HepG2 (cell line): ENCODE measurements around the gene MAP2K7. TPM values are rescaled to one million over a fixed set of nuclear protein-coding genes. Genes with fewer than 3 reads are reported as not detected.

Experiments
- EZH2 ChIP-seq: conservative IDR thresholded peaks from 2 replicates; pipeline ENCODE4 v1.6.1; 2012; ENCODE audit warnings: mild to moderate bottlenecking, low read depth, low read length, moderate library complexity
- FOSL1 ChIP-seq: sonication (generic); formaldehyde crosslinking; IDR thresholded peaks from 2 replicates; pipeline ENCODE4 v1.9.0; 2021; ENCODE audit warnings: missing genetic modification reagents, borderline replicate concordance
- FOXJ3 ChIP-seq: sonication (generic); formaldehyde crosslinking; IDR thresholded peaks from 2 replicates; pipeline ENCODE4 v1.4.0; 2020; ENCODE audit warnings: missing genetic modification reagents, mild to moderate bottlenecking, borderline replicate concordance
- GATAD1 ChIP-seq: IDR thresholded peaks from 2 replicates; pipeline ENCODE4 v1.6.1; 2016; ENCODE audit warnings: missing genetic modification reagents, missing compliant biosample characterization
- HNF4A ChIP-seq: sonication (generic); formaldehyde crosslinking; IDR thresholded peaks from 2 replicates; pipeline ENCODE4 v1.4.0; 2020; ENCODE audit warnings: missing genetic modification reagents
- KDM5B ChIP-seq: sonication (generic); formaldehyde crosslinking; IDR thresholded peaks from 2 replicates; pipeline ENCODE4 v1.4.0; 2020; ENCODE audit warnings: missing genetic modification reagents, mild to moderate bottlenecking, borderline replicate concordance
- KLF12 ChIP-seq: sonication (generic); formaldehyde crosslinking; IDR thresholded peaks from 2 replicates; pipeline ENCODE4 v1.4.0; 2020; ENCODE audit warnings: missing genetic modification reagents, borderline replicate concordance
- MYNN ChIP-seq: sonication (generic); formaldehyde crosslinking; IDR thresholded peaks from 2 replicates; pipeline ENCODE4 v1.4.0; 2020; ENCODE audit warnings: mild to moderate bottlenecking, low read depth, missing genetic modification reagents
- NRL ChIP-seq: sonication (generic); formaldehyde crosslinking; IDR thresholded peaks from 2 replicates; pipeline ENCODE4 v1.5.0; 2020; ENCODE audit warnings: missing genetic modification reagents, mild to moderate bottlenecking, moderate library complexity, borderline replicate concordance
- RBFOX2 ChIP-seq: fragments of 200-400 bp; formaldehyde crosslinking; IDR thresholded peaks from 2 replicates; pipeline ENCODE4 v1.6.1; 2017; ENCODE audit warnings: low read depth, mild to moderate bottlenecking, low read length
- SAP130 ChIP-seq: IDR thresholded peaks from 2 replicates; pipeline ENCODE4 v1.6.1; 2016; ENCODE audit warnings: low read depth
- SMYD3 ChIP-seq: sonication (generic); formaldehyde crosslinking; IDR thresholded peaks from 2 replicates; pipeline ENCODE4 v1.8.1; 2023; ENCODE audit warnings: mild to moderate bottlenecking, missing genetic modification reagents
- SRSF9 ChIP-seq: fragments of 200-400 bp; formaldehyde crosslinking; IDR thresholded peaks from 2 replicates; pipeline ENCODE4 v1.6.1; 2018; ENCODE audit warnings: borderline replicate concordance, mild to moderate bottlenecking, low read depth, low read length; ENCODE audit not compliant: insufficient read depth, poor library complexity, severe bottlenecking
- STAG1 ChIP-seq: sonication (generic); formaldehyde crosslinking; IDR thresholded peaks from 2 replicates; pipeline ENCODE4 v1.4.0; 2020; ENCODE audit warnings: missing genetic modification reagents
- ZFP41 ChIP-seq: sonication (generic); formaldehyde crosslinking; IDR thresholded peaks from 2 replicates; pipeline ENCODE4 v1.4.0; 2020; ENCODE audit warnings: mild to moderate bottlenecking, missing genetic modification reagents, borderline replicate concordance
- ZNF33B ChIP-seq: sonication (generic); formaldehyde crosslinking; IDR thresholded peaks from 2 replicates; pipeline ENCODE4 v1.5.1; 2020; ENCODE audit warnings: mild to moderate bottlenecking, missing genetic modification reagents
- polyA plus RNA-seq, 8 experiments: library from polyadenylated mRNA; depleted of rRNA in 3 of 8; stranded (reverse) in 7 of 8; unstranded in 1 of 8; fragments of >200 nt; fragmentation: Illumina TruSeq in 4 of 8; extraction: Trizol in 4 of 8; gene quantifications; 2 replicates each; pipeline versions ENCODE4 v1.2.1 to v1.2.3, GENCODE V29; 2011 to 2016; ENCODE audit warnings: low read depth in 4 of 8, missing spikeins in 1 of 8, mixed read lengths in 1 of 8; ENCODE audit not compliant: insufficient read depth in 1 of 8
- total RNA-seq, 5 experiments: library from RNA; depleted of rRNA; stranded (reverse); fragments of >200 nt; fragmentation: Illumina TruSeq; extraction: Trizol; gene quantifications; 2 replicates each; pipeline ENCODE4 v1.2.3, GENCODE V29; 2016; ENCODE audit warnings: low read depth in 1 of 5
- TF ChIP-seq, protein P1 (sequence below): sonication (generic); formaldehyde crosslinking; IDR thresholded peaks from 2 replicates; pipeline ENCODE4 v1.4.0; 2020; ENCODE audit warnings: missing genetic modification reagents
- TF ChIP-seq, protein P2 (sequence below): sonication (generic); formaldehyde crosslinking; IDR thresholded peaks from 2 replicates; pipeline ENCODE4 v1.4.0; 2020; ENCODE audit warnings: missing genetic modification reagents
- TF ChIP-seq, protein P3 (sequence below): sonication (generic); formaldehyde crosslinking; IDR thresholded peaks from 2 replicates; pipeline ENCODE4 v1.5.0; 2020; ENCODE audit warnings: missing genetic modification reagents
- TF ChIP-seq, protein P4 (sequence below): sonication (generic); formaldehyde crosslinking; IDR thresholded peaks from 2 replicates; pipeline ENCODE4 v1.4.0; 2020; ENCODE audit warnings: missing genetic modification reagents, low read depth, mild to moderate bottlenecking, borderline replicate concordance
- TF ChIP-seq, protein P5 (sequence below): sonication (generic); formaldehyde crosslinking; IDR thresholded peaks from 2 replicates; pipeline ENCODE4 v1.4.0; 2020; ENCODE audit warnings: missing genetic modification reagents

Gene MAP2K7
- total and polyA plus RNA-seq, 2 of the 13 experiments (the other 11 are each of a cell fraction or from before 2014, with no cell fraction given), result 9.0 to 10.8 TPM

DNA sequence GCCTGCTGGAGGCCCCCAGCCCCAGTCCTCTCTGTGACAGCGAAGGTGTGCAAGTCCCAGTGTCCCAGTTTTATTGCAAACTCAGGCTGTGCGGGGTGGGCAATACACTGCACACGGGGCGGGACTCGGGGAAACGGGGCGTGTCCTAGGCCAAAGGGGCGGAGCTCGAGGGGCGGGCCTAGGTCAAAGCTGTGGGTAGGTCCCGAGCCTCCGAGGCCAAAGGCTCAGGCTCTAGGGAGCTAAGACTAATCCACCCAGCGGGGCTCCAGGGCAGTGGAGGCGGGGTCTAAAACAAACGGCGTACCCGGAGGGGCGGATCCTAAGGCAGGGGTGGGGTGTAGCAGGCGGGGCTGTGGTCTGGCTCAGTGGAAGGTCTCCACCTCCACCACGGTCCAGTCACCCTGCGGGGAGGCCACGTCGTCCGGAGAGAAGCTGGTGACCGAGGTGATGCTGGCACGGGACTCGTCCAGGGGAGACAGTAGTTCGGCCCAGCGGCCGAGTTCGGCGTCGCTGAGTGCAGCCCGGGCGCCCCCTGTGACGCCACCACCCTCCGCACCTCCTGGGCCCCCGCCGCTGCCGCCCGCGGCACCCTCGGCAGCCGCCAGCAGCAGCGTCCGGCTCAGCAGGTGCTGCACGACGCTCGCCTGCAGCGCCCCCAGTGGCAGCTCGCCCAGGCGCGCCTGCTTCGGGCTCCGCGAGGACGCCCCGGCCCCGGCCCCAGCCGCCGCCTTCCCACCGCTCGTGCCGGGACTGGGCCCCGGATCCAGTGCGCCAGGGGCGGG, 34.8 kb upstream of the MAP2K7 start (continued):
- TF ChIP-seq, protein P1, sequence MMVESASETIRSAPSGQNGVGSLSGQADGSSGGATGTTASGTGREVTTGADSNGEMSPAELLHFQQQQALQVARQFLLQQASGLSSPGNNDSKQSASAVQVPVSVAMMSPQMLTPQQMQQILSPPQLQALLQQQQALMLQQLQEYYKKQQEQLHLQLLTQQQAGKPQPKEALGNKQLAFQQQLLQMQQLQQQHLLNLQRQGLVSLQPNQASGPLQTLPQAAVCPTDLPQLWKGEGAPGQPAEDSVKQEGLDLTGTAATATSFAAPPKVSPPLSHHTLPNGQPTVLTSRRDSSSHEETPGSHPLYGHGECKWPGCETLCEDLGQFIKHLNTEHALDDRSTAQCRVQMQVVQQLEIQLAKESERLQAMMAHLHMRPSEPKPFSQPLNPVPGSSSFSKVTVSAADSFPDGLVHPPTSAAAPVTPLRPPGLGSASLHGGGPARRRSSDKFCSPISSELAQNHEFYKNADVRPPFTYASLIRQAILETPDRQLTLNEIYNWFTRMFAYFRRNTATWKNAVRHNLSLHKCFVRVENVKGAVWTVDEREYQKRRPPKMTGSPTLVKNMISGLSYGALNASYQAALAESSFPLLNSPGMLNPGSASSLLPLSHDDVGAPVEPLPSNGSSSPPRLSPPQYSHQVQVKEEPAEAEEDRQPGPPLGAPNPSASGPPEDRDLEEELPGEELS, result peak; percentile 32; the same call in 1 of the 2 replicates
- no peak for TF ChIP-seq SRSF9
- TF ChIP-seq KDM5B, result no peak; the same call in 1 of the 2 replicates
- TF ChIP-seq NRL, result peak; percentile 71; the same call in 1 of the 2 replicates
- peak; percentile 38 for TF ChIP-seq STAG1 (CRISPR knock-in tag)
- TF ChIP-seq, protein P2, sequence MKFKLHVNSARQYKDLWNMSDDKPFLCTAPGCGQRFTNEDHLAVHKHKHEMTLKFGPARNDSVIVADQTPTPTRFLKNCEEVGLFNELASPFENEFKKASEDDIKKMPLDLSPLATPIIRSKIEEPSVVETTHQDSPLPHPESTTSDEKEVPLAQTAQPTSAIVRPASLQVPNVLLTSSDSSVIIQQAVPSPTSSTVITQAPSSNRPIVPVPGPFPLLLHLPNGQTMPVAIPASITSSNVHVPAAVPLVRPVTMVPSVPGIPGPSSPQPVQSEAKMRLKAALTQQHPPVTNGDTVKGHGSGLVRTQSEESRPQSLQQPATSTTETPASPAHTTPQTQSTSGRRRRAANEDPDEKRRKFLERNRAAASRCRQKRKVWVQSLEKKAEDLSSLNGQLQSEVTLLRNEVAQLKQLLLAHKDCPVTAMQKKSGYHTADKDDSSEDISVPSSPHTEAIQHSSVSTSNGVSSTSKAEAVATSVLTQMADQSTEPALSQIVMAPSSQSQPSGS (CRISPR knock-in tag), result no peak
- TF ChIP-seq EZH2, result no peak
- TF ChIP-seq, protein P3, sequence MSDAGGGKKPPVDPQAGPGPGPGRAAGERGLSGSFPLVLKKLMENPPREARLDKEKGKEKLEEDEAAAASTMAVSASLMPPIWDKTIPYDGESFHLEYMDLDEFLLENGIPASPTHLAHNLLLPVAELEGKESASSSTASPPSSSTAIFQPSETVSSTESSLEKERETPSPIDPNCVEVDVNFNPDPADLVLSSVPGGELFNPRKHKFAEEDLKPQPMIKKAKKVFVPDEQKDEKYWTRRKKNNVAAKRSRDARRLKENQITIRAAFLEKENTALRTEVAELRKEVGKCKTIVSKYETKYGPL (CRISPR knock-in tag), result no peak
- TF ChIP-seq, protein P4, sequence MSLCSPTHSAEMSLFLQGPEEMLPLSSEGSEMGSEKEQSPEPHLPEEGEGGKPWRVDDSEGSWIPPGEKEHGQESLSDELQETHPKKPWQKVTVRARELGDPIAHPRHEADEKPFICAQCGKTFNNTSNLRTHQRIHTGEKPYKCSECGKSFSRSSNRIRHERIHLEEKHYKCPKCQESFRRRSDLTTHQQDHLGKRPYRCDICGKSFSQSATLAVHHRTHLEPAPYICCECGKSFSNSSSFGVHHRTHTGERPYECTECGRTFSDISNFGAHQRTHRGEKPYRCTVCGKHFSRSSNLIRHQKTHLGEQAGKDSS (CRISPR knock-in tag), result no peak
- TF ChIP-seq, protein P5, sequence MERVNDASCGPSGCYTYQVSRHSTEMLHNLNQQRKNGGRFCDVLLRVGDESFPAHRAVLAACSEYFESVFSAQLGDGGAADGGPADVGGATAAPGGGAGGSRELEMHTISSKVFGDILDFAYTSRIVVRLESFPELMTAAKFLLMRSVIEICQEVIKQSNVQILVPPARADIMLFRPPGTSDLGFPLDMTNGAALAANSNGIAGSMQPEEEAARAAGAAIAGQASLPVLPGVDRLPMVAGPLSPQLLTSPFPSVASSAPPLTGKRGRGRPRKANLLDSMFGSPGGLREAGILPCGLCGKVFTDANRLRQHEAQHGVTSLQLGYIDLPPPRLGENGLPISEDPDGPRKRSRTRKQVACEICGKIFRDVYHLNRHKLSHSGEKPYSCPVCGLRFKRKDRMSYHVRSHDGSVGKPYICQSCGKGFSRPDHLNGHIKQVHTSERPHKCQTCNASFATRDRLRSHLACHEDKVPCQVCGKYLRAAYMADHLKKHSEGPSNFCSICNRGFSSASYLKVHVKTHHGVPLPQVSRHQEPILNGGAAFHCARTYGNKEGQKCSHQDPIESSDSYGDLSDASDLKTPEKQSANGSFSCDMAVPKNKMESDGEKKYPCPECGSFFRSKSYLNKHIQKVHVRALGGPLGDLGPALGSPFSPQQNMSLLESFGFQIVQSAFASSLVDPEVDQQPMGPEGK (CRISPR knock-in tag), result 0 out of 2 replicates have a peak, but pooled peaks have one; percentile 62
- TF ChIP-seq HNF4A (CRISPR knock-in tag), result no peak; the same call in 1 of the 2 replicates
- TF ChIP-seq KLF12, result peak; percentile 67; the same call in 1 of the 2 replicates
- TF ChIP-seq RBFOX2, result no peak
- peak; percentile 29; the same call in 1 of the 2 replicates for TF ChIP-seq ZNF33B (CRISPR knock-in tag)
- no peak for TF ChIP-seq FOXJ3 (CRISPR knock-in tag)
- no peak for TF ChIP-seq ZFP41 (CRISPR knock-in tag)
- TF ChIP-seq GATAD1 (CRISPR knock-in tag), result no peak; the same call in 1 of the 2 replicates
- no peak for TF ChIP-seq FOSL1
- TF ChIP-seq MYNN (CRISPR knock-in tag), result no peak
- TF ChIP-seq SAP130 (CRISPR knock-in tag), result peak; percentile 73
- TF ChIP-seq SMYD3 (CRISPR knock-in tag), result no peak
